CD4-positive, alpha-beta T cell treated with Interleukin-4 for 4 hours (primary cell): ENCODE measurements around the gene DEF6.

Experiments
- DNase-seq: peaks from one replicate; pipeline ENCODE4 v3.0.0-alpha.2; 2020

DEF6 gene

DNA sequence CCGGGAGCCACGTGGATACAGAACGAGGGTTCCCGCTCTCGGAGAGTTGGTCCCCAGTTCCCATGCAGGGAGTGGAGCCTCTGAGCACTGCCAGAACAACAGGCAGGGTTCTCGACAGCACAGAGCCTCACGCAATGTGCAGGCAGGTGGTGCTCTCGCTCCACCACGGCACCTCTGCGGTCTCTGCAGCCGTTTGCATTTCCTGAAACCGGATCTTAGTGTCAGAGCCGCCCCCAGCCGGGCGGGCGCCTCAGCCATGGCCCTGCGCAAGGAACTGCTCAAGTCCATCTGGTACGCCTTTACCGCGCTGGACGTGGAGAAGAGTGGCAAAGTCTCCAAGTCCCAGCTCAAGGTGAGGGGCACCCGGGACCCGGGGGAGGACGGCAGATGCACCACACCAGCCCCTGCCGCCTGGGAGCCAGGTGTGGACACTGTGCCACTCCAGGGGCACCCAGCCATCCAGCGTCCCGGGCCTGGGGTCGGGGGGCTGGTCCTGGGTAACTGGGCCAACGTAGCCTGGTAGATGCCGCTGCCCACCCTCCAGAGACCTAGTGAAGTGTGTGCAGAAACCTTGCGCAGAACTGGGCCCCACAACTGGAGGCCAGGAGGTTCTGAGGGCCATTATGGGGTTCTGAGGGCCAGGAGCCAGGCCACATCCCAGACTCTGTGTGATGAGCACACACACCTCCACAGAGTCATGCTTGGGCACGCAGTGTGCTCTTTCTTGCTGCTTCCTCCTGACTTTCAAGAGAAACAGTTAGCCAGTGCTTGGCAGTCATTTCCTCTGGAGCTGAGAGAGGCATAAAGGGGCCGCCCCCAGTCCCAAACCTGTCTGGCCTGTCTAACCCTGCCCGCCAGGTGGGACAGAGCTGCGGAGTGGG is at the start of gene DEF6:
TSS of gene DEF6 (plus strand) at position 218 of the 881 bp plus-strand sequence. CDS start at position 257, 39 bp downstream.
- peak; percentile 90 for DNase-seq

- DNase-seq = no peak
Observed at GRCh38 chr6:35248300-35248699, 49.3 kb upstream of the DEF6 start.

DNA sequence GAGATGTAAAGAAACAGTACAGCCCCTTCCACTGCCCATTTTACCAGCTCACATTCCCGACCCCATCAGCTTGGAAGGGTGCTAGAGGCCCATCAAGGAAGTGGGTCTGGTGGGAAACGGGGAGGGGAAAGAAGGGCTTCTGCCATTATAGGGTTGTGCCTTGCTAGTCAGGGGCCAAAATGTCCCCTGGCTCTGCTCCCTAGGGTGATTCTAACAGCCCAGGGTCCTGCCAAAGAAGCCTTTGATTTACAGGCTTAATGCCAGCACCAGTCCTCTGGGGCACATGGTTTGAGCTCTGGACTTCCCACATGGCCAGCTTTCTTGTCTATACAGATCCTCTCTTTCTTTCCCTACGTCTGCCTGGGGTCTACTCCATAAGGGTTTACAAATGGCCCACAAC is 48.7 kb upstream of the DEF6 start:
- DNase-seq = no peak

GRCh38 chr6:35251949-35252348 is 45.7 kb upstream of the DEF6 start:
- DNase-seq = no peak

GRCh38 chr6:35253249-35253648 is 44.4 kb upstream of the DEF6 start:
- DNase-seq = no peak

DNA sequence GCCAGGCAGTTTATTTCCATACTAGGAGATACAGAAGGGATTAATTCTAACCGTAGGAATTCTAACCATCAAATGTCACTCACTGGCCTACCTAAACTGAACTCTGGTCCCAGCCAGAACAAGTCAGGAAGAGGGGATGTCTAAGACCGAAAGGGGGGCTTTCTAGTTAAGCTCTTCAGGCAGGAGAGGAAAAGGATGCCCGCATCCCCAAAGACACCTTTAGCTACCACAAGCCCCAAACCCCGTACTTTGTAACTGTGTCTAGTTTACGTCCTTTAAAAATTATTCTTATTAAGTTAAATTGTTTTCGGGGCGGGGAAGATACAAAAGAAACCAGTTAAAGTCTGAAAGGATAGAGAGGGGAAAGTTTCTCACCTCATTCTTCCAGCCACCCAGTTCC is 39.3 kb upstream of the DEF6 start:
- no peak for DNase-seq

- DNase-seq = no peak
Observed at GRCh38 chr6:35258858-35259193, 38.8 kb upstream of the DEF6 start.

GRCh38 chr6:35259194-35259947 is 38.2 kb upstream of the DEF6 start, which contains the start of gene ZNF76:
Gene ZNF76 (plus strand): TSS chr6:35259735. CDS start chr6:35281152, 21,417 bp downstream.
- DNase-seq = peak; percentile 90

DNA sequence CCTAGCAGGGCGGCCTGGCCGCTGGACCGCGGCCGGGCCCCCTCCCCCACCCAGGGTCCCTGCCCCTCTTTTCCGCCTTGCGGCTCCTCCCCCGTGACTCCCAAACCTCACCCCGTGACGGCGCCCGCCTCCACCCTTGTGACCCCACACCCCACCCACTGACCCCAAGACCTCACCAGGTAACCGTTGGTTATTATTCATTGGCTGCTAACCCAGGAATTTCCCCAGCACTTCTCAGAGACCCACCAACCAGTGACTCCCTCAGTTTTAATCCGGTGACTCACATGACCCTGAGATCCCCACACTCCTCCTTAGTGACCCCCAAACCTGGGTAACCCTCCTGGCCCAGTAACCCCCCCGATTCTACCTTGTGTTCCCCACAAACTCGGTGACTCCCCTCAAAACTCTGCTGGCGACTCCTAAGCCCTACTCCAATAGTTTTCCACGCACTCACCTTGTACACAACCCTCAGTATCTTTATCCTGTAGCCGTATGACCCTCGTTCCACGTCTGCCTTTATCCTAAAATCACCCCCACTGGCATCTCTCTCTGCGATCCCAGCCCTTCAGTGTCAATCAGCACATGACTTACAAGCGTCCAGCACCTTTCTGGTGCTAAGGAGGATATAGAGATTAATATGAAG is 37.5 kb upstream of the DEF6 start:
- DNase-seq = peak; percentile 89

GRCh38 chr6:35260591-35261570 is 36.7 kb upstream of the DEF6 start:
- no peak for DNase-seq

- DNase-seq = no peak
Observed at GRCh38 chr6:35262596-35262995, 35.0 kb upstream of the DEF6 start.

- no peak for DNase-seq
Observed at GRCh38 chr6:35264550-35265274, 32.9 kb upstream of the DEF6 start.

DNA sequence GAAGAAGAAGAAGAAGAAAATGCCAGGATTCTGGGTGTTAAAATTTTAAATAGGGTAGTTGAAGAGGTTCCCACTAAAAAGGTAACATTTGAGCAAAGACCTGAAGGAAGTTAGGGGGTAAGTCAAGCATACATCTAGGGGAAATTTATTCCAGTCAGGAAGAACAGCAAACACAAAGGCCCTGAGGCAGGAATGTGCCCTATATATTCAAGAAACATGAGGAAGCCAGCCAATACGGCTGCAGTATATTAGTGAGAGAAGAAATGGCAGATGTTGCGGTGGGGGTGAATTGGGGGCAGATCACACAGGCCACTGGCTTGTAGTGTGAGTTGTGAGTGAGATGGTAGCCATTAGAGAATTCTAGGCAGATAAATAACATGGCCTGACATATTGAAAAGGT is 32.1 kb upstream of the DEF6 start:
- no peak for DNase-seq

- no peak for DNase-seq
Observed at GRCh38 chr6:35267446-35267845, 30.2 kb upstream of the DEF6 start.

GRCh38 chr6:35267897-35268296 is 29.7 kb upstream of the DEF6 start:
- no peak for DNase-seq

DNA sequence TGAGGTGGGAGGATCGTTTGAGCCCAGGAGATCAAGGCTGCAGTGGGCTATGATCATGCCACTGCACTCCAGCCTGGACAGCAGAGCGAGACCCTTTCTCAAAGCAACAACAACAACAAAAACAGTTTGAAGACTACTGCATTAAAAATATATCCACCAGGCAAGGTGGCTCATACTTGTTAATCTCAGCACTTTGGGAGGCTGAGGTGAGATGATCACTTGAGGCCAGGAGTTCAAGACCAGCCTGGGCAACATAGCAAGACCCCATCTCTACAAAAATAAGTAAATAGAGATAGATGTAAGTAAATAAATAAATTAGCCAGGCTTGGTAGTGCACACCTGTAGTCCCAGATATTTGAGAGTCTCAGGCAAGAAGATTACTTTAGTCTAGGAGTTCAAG is 25.6 kb upstream of the DEF6 start:
- no peak for DNase-seq

DNA sequence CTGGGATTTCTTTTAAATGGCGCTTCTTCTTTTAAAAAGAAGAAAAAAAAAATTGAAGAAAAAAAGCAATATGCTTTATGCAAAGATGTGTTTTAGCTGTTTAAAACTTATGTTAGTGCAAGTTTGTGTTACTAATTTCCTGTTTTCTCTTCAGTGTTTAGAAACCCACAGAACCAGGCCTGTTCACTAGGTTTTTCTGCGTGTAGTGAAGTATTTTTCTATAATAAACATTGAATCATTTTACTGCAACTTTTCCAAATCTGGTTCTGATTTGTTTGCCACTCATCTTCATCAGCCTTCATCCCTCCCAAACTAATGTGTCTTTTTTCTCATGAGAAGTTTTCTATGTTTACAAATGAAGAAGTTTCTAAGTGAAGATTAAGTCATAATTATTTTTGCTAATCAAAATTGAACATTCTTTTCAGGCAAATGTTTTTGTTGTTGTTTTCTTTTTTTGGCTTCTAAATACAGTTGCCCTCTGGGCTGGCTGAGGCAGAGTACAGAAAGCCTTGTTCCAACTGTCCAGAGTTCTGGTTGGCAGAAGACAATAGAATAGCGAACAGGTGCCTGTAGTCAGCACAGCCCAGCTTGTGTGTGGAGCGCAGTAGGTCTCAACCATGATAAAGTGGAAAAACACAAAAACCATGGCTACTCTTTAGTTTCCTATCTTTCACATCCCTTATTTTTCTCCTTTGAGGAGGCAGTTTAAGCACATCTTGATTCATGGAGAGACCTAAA is 23.6 kb upstream of the DEF6 start:
- DNase-seq = no peak

DNA sequence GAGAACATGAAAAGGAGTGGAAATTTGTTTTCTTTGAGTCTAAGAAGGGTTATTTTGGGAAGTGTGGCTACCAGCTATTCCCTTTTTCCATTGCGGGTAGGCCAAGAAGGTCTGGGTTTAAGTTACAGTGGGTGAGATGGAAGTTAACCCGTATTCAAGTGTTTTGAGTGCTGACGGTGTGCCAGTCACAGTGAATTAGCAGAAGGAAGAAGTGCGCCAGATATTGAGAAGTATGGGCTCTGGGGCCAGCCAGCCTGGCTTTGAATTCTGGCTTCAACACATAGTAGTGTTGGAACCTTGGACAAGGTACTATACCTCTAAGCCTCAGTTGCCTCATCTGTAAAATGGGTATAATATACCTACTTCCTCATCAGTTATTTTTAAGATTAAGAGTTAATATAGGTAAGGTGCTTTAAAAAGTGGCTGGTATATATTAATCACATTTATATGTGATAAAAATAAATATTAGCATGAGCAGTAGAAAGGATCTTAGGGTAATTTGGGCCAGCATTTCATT is 21.8 kb upstream of the DEF6 start:
- DNase-seq = no peak

GRCh38 chr6:35278708-35279107 is 18.9 kb upstream of the DEF6 start:
- no peak for DNase-seq

DNA sequence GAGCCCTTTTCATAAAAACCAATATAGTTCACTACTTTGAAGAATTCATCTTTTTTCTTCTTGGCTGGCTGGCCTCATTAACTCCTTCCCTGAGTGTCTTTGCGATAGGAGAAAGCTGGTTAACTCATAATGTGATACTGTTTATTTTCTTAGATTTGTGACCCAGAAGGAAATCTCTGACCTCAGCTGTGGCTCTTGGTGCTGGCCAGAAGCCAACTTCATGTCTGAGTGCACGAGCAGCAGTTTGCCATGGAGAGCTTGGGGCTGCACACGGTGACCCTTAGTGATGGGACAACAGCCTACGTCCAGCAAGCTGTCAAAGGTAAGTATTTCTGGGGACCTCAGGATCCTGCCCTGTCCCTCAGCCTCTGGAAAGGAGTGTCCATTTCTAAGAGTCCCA is 16.7 kb upstream of the DEF6 start:
- no peak for DNase-seq

- DNase-seq = no peak
Observed at GRCh38 chr6:35282472-35282871, 15.1 kb upstream of the DEF6 start.
